ENCODE results near the gene CD109. TPM values are rescaled to one million over a fixed set of nuclear protein-coding genes. Genes with fewer than 3 reads are reported as not detected.

CD109 gene
- total and polyA plus RNA-seq, 2 of the 4 experiments (the other 2 are of a cell fraction) = 3.6 to 5.0 TPM

GRCh38 chr6:73738367-73739028, 42.5 kb downstream of the CD109 start:
- 0 out of 4 replicates have a peak, but pooled peaks cover 0 to 3% of the 10 kb centered on the region in 2 experiments for H3K79me1 ChIP-seq (ENCODE audit: low read depth in 1 of 2, low read length in 2 of 2)
- H3K4me1 ChIP-seq (ENCODE audit: control insufficient read depth, insufficient read depth, low read length) = peaks cover under 1% of the 10 kb centered on the region; the same call in 1 of the 2 replicates
- 93% methylated on average over 3 of the region's 5 CpGs; no CpG with 5 or more reads in 1 of the 2 experiments for WGBS, 2 experiments (ENCODE audit: extremely low coverage in 2 of 2, insufficient read length in 1 of 2)
- no peak overlapping the region for H3K27ac ChIP-seq (ENCODE audit: insufficient read depth, low read length)
- H2AK9ac ChIP-seq (replicated peaks; ENCODE audit: low read depth, low read length, poor library complexity) = no peak overlapping the region
- BruUV-seq (replicated peaks) = no TSS peak
- CTCF ChIA-PET = interaction anchor here (0.6 to 1.1 kb wide), 7 partner anchors 10 to 1471 kb away, joined by 3 to 4 read pairs (median 3); no protein-coding TSS in a partner anchor
- H4K91ac ChIP-seq (ENCODE audit: insufficient read depth, low read depth, low read length) = no peak overlapping the region
- H3K36me3 ChIP-seq (ENCODE audit: control insufficient read depth, insufficient read depth, low read length) = no peaks in the 10 kb centered on the region
- H3K4me2 ChIP-seq (ENCODE audit: low read depth, low read length) = no peak overlapping the region
- H2BK120ac ChIP-seq (ENCODE audit: low read depth, low read length) = no peak overlapping the region
- no peaks in the 10 kb centered on the region for H3K9me1 ChIP-seq (ENCODE audit: insufficient read depth, low read length)
- dilution Hi-C loops (cut with HindIII; ENCODE audit: low sequenced_read_pairs, unreplicated experiment) (no loop called here), intact Hi-C loops (cut with micrococcal nuclease) (loop anchor here (1.0 to 5.0 kb wide), 6 partner anchors 119 to 1473 kb away; no protein-coding TSS in a partner anchor), in situ Hi-C loops (cut with MboI; ENCODE audit: low sequenced_read_pairs) (no loop called here)
- ATAC-seq (ENCODE audit: low read depth) (no peak), DNase-seq (no peak)
- H4K5ac ChIP-seq (ENCODE audit: low read depth, low read length) = no peak overlapping the region
- H3K4me3 ChIP-seq (ENCODE audit: insufficient read depth, low read depth, low read length) = no peak overlapping the region
- no peaks in the 10 kb centered on the region for H3K9me3 ChIP-seq (ENCODE audit: control insufficient read depth, insufficient read depth, low read length)
- no peak overlapping the region for H3K23ac ChIP-seq (ENCODE audit: low read depth, low read length)
- no peaks in the 10 kb centered on the region for H3K27me3 ChIP-seq (ENCODE audit: control insufficient read depth, insufficient read depth, low read length)
- no peak overlapping the region for H2AFZ ChIP-seq (replicated peaks; ENCODE audit: low read length, poor library complexity)
- no peak overlapping the region for H3K56ac ChIP-seq (ENCODE audit: extremely low read depth, insufficient read depth, low read length)
- no peak overlapping the region for H3K4ac ChIP-seq (ENCODE audit: low read depth, low read length)
- H3K18ac ChIP-seq (ENCODE audit: low read depth, low read length) = no peak overlapping the region
- no peak overlapping the region for H2BK20ac ChIP-seq (ENCODE audit: low read depth, low read length)
- POLR2A ChIA-PET (ENCODE audit: unreplicated experiment) = no interaction called here
- H4K8ac ChIP-seq (ENCODE audit: low read depth in 2 of 2, low read length in 2 of 2) = no peak overlapping the region
- TF ChIP-seq NFE2L2 (IDR thresholded peaks at IDR 0.05; ENCODE audit: low read depth, low read length) (no peak), ELK1 (IDR thresholded peaks at IDR 0.05; ENCODE audit: borderline replicate concordance, low read depth, low read length) (no peak), CTCF (conservative IDR thresholded peaks at IDR 0.05; ENCODE audit: low read depth, low read length) (no peak)
- H4K20me1 ChIP-seq (ENCODE audit: insufficient read depth, low read length) = no peaks in the 10 kb centered on the region
- H2BK5ac ChIP-seq (ENCODE audit: low read depth, low read length, poor library complexity, severe bottlenecking) = no peak overlapping the region
- H3K9ac ChIP-seq (ENCODE audit: low read depth, low read length) = no peak overlapping the region
- no peak overlapping the region for H2BK15ac ChIP-seq (ENCODE audit: low read depth, low read length)
- H3K14ac ChIP-seq (replicated peaks; ENCODE audit: low read depth, low read length) = no peak overlapping the region
- no peak overlapping the region for H2AK5ac ChIP-seq (ENCODE audit: low read depth, low read length)

Data from IMR-90 (cell line).